Left lung (tissue), 10 donors: ENCODE results near the gene PUDP. TPM values are rescaled to one million over a fixed set of nuclear protein-coding genes. Genes with fewer than 3 reads are reported as not detected.

Experiments
- ATAC-seq: fragments of 200-7000 bp; cut with Tn5 transposase; one replicate; pipeline ENCODE4 v1.9.1; 2020; ENCODE audit warnings: moderate library complexity
- DNase-seq, 4 donors: peaks; one replicate each; pipeline ENCODE4 v3.0.0-alpha.2; 2013 to 2020
- H3K27ac ChIP-seq, 2 donors: fragments of 200-600 bp; sonication (generic) in 1 of 2; one replicate each; pipeline versions ENCODE4 v1.5.0 to v1.8.0; 2020 to 2021
- H3K27me3 ChIP-seq, 2 donors: fragments of 200-600 bp; sonication (generic) in 1 of 2; one replicate each; pipeline versions ENCODE4 v1.5.0 to v1.8.0; 2020 to 2021
- H3K36me3 ChIP-seq, 2 donors: fragments of 200-600 bp; sonication (generic) in 1 of 2; one replicate each; pipeline versions ENCODE4 v1.5.0 to v1.8.0; 2020 to 2021
- H3K4me1 ChIP-seq, 2 donors: fragments of 200-600 bp; one replicate each; pipeline ENCODE4 v1.8.0; 2021
- H3K4me3 ChIP-seq, 2 donors: fragments of 200-600 bp; sonication (generic) in 1 of 2; one replicate each; pipeline versions ENCODE4 v1.5.0 to v1.8.0; 2020 to 2021; ENCODE audit warnings: mild to moderate bottlenecking in 1 of 2
- H3K9me3 ChIP-seq, 2 donors: fragments of 200-600 bp; sonication (generic) in 1 of 2; one replicate each; pipeline versions ENCODE4 v1.5.0 to v1.8.0; 2020 to 2021
- intact Hi-C, 2 donors: fragments of 100-400 bp; cut with DNase I; formaldehyde crosslinking; loops; one replicate each; pipeline versions ENCODE4 v1.11.2 to v1.14.2; 2022
- polyA plus RNA-seq, 6 donors: library from polyadenylated mRNA; unstranded; fragments of 120-200 nt; gene quantifications; one replicate each; pipeline ENCODE4 v1.2.1, GENCODE V29; 2013; ENCODE audit not compliant: insufficient read length in 6 of 6
- total RNA-seq, 2 donors: library from RNA; stranded (reverse); fragmentation: NEBNext Ultra II Directional; extraction: Animal tissue kit (Norgen Biotek cat#: 25700); gene quantifications; one replicate each; pipeline ENCODE4 v1.2.1, GENCODE V29; 2021
- TF ChIP-seq, protein P1 (sequence below), 2 donors: fragments of 200-600 bp; sonication (generic) in 1 of 2; IDR thresholded peaks; one replicate each; pipeline versions ENCODE4 v1.5.0 to v1.8.0; 2021; ENCODE audit warnings: antibody characterized with exemption in 2 of 2
- donor health status: DM: no; HTN: yes; CAD: no.
- donor health status: DM: no; HTN: no; CAD: no.

PUDP gene
- total and polyA plus RNA-seq, 8 donors, result 9.8 to 26.1 (median 14.1) TPM

DNA sequence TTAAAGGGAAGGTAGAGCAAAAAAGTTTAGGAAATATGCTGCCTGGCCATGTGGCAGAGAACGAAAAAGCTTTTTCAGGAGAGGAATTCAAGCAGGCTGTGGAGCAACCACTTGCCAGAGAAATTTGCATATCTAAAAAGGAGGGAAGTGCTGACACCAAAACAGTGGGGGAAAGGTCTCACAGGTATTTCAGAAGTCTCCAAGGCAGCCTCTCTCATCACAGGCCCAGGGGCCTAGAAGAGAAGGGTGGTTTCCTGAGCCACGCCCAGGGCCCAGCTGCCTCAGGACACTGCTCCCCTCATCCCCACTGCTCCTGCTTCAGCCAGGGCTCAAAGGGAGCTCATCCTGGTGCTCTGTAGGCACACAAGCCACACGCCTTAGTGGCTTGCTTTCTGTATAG is 30.4 kb downstream of the PUDP start:
- TF ChIP-seq, protein P1, sequence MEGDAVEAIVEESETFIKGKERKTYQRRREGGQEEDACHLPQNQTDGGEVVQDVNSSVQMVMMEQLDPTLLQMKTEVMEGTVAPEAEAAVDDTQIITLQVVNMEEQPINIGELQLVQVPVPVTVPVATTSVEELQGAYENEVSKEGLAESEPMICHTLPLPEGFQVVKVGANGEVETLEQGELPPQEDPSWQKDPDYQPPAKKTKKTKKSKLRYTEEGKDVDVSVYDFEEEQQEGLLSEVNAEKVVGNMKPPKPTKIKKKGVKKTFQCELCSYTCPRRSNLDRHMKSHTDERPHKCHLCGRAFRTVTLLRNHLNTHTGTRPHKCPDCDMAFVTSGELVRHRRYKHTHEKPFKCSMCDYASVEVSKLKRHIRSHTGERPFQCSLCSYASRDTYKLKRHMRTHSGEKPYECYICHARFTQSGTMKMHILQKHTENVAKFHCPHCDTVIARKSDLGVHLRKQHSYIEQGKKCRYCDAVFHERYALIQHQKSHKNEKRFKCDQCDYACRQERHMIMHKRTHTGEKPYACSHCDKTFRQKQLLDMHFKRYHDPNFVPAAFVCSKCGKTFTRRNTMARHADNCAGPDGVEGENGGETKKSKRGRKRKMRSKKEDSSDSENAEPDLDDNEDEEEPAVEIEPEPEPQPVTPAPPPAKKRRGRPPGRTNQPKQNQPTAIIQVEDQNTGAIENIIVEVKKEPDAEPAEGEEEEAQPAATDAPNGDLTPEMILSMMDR (IDR thresholded peaks at IDR 0.05), result no peak
- no peak for DNase-seq
- H3K4me3 ChIP-seq, result no peak overlapping the region
- H3K9me3 ChIP-seq, result no peaks in the 10 kb centered on the region
- H3K27ac ChIP-seq, result no peak overlapping the region
- no peaks in the 10 kb centered on the region for H3K36me3 ChIP-seq
- no peak for ATAC-seq
- H3K4me1 ChIP-seq, result peaks cover 10 to 12% of the 10 kb centered on the region in 2 donors
- no peaks in the 10 kb centered on the region for H3K27me3 ChIP-seq
- intact Hi-C loops, result no loop called here

DNA sequence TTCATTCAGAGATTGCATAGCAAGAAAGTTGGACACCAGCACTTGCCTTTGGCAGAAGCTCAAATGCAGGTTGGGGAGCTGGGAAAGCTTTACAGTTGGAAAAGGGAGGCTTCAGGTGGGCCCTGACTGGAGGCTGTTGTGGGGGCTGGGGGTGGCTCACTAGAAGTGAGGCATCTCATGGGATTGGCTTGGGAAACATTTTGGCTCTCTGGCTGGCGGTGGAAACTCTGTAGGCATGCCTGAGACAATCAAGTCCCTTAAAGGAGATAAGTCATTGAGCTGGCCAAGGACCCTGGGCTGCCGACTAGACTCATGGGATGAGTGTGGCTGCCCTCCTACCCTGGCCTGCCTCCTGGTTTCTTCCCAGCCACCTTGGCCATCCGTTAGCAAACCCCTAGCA is 31.9 kb downstream of the PUDP start:
- DNase-seq (no peak), ATAC-seq (no peak)
- H3K27ac ChIP-seq, result no peak overlapping the region
- no peak overlapping the region for H3K4me3 ChIP-seq
- intact Hi-C loops, result no loop called here
- peaks cover 9 to 11% of the 10 kb centered on the region in 2 donors for H3K4me1 ChIP-seq
- H3K36me3 ChIP-seq, result no peaks in the 10 kb centered on the region
- no peaks in the 10 kb centered on the region for H3K9me3 ChIP-seq
- TF ChIP-seq, protein P1 (IDR thresholded peaks at IDR 0.05), result no peak
- no peaks in the 10 kb centered on the region for H3K27me3 ChIP-seq

DNA sequence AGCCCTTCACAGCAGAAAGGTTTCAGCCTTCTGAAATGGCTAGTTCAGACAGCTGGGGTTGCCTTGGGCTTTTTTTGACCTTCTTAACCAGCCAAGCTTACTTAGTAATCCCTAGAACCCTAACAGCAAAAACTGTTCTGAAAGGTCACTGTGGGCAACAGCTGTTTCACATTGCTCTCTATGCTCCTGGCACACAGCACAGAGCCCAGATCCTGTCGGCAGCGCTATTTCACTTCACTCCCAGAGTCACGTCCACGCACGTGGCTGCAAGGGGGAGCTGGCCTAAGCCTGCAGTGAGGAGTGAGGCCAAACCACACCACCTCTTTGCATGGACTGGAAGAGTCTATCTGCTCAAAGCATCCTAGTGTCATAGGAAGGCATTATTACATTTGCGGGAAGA is 32.4 kb downstream of the PUDP start:
- H3K9me3 ChIP-seq, result no peaks in the 10 kb centered on the region
- H3K36me3 ChIP-seq, result no peaks in the 10 kb centered on the region
- no peak for DNase-seq
- H3K4me3 ChIP-seq, result no peak overlapping the region
- intact Hi-C loops, result no loop called here
- no peak overlapping the region for H3K27ac ChIP-seq
- TF ChIP-seq, protein P1 (IDR thresholded peaks at IDR 0.05), result no peak
- no peak for ATAC-seq
- H3K4me1 ChIP-seq, result peaks cover 3 to 5% of the 10 kb centered on the region in 2 donors
- H3K27me3 ChIP-seq, result no peaks in the 10 kb centered on the region

DNA sequence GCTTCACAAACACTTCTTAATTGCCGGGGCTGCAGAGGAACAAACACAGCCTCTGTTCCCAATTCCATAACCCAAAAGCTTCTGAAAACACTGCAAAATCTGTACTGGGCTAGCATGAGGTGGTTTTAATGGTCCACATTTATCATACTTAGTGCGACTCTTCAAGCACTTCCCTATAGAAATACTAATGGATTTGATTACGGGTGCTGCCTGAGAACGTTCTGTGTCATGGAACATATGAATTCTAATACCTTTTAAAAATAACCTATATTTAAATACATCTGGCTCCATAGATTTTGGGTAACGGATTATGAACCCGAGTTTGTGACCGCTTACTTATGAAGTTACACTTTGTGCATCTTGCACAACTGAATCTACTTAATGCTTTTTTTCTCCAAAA is 35.9 kb downstream of the PUDP start:
- DNase-seq, result no peak
- intact Hi-C loops, result no loop called here
- Histone ChIP-seq H3K9me3 (no peaks in the 10 kb centered on the region), H3K4me3 (no peak overlapping the region), H3K27me3 (no peaks in the 10 kb centered on the region), H3K27ac (no peak overlapping the region), H3K4me1 (peaks cover 15% of the 10 kb centered on the region in 2 donors), H3K36me3 (no peaks in the 10 kb centered on the region)
- ATAC-seq, result no peak
- TF ChIP-seq, protein P1 (IDR thresholded peaks at IDR 0.05), result no peak

DNA sequence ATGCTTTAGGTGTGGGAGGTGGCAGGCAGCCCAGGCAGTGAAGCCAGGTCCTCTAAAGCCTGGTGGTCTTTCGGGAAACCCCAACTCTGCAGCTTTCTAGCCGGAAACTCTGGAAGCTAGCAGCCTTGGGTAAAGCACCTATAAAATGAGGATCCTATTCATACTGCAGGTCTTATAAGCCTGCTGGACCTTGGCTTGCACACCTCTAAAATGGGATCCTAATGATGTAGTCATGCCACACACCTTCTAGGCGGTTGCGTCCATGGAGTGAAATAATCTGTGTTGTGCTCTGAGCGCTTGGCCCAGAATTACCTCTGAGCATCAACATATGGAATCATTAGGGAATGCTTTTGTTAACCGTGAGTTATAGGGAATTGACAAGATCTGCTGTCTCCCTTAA is 36.4 kb downstream of the PUDP start:
- Histone ChIP-seq H3K9me3 (no peaks in the 10 kb centered on the region), H3K27ac (no peak overlapping the region), H3K27me3 (no peaks in the 10 kb centered on the region), H3K4me1 (peaks cover 15% of the 10 kb centered on the region in 2 donors), H3K36me3 (no peaks in the 10 kb centered on the region), H3K4me3 (no peak overlapping the region)
- ATAC-seq (no peak), DNase-seq (no peak)
- TF ChIP-seq, protein P1 (IDR thresholded peaks at IDR 0.05), result no peak
- intact Hi-C loops, result no loop called here
